ENCODE results near the gene CD79A.
A peak's percentile ranks its signal among the peaks of the same experiment; 100 is the strongest.

CD79A gene

GRCh38 chr19:41886761-41887710 is 10.0 kb downstream of the CD79A start:
- DNase-seq: no peak

DNA sequence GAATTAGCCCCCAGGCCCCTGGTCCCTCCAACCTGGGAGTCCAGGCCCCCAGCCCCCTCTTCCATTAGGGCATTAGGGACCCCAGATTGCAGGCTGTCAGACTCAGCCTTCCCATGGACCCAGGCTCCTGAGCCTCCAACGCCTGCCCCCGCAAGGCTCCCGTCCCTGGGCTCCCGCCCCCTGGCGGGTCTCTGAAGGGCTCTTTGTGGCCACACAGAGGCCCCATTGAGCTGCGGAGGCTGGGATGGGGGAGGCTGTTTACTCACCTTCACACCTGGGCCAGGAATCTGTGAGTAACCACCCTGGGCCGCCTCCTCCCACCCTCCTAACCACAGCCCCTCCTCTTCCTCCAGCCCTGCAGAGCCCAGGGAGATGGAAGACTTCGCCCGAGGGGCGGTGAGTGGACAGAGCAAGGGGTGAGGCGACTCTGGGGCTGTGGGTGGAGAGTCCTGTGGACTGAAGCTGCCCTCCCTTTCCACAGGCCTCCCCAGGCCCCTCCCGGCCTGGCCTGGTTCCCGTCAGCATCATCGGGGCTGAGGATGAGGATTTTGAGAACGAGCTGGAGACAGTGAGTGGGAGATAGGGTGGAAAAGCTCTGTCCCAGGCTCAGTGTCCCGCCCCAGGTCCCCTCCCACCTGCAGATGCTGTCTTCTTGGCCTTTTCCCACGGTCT is 10.8 kb downstream of the CD79A start:
- no peak for DNase-seq

GRCh38 chr19:41888926-41889325 is 11.8 kb downstream of the CD79A start:
- no peak for DNase-seq

DNA sequence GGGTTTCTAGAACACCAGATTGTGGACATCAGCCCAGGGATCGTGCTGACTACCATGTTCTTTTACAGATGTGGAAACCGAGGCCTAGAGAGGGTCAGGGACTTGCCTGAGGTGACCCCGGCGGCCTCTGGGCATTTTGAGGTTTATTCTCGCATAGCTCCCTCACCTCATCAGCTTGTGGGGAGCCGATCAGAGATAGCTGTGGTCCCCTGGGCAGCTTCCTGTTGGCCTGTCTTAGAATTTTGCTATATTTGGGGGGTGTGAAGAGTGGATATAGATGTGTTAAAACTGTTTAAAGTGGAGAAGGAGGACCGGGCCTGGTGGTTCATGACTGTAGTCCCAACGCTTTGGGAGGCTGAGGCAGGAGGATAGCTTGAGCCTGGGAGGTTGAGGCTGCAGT is 12.8 kb downstream of the CD79A start:
- DNase-seq: no peak

DNA sequence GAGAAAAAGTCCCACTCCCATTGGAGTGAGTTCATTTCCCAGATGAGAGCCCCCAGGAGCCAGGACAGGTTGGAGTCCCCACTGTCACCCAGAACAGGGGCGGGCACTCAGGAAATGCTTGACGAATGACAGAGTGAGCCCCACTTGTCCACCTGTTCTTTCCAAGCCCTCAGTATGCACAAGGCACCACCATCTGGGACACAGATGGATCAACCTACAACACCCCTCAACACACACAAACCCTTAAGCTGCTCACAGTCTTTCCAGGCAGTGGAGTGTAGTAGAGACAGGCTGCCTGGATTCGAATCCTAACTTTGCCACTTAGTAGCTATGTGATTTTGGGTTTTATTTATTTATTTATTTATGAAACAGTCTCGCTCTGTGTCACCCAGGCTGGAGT is 13.9 kb downstream of the CD79A start:
- no peak for DNase-seq

GRCh38 chr19:41892173-41892902 is 15.3 kb downstream of the CD79A start:
- no peak for DNase-seq

GRCh38 chr19:41893899-41894298 is 16.8 kb downstream of the CD79A start:
- no peak for DNase-seq

GRCh38 chr19:41894350-41894749 is 17.3 kb downstream of the CD79A start:
- DNase-seq: no peak

DNA sequence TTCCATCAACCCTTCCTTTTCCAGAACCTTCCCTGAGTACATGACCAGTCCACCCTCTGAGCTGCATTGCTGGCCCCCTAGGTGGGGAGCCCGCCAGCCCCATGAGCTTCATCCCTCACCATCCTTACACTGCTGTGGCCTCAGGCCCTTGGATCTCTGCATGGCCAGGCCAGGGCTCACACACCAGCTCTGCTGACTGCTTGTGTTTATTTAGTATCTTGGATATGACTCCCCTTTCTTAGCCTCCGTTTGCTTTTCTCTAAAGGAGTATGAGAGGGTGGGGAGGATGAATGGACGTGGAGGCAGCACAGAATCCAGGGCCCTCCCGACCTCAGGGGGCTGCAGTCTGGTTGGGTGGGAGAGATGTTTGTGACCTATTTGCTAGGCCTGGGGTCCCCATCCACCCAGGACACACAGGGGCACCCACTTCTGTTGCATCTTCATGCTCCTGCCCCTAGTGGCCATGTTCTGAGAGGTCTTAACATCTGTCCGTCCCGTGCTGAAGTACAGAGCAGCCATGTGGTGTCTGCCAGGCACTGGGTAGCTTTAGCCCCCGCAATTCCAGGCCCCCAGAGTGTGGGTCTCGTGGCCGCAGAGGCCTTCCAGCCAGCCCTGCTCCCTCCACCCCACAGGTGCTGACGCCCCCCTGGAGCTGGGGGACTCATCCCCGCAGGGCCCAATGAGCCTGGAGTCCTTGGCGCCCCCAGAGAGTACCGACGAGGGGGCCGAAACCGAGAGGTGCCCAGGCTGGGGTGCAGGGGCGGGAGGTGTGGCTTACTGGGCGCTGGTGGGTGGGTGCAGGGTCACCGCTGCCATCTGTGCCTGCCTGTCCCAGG is 18.9 kb downstream of the CD79A start:
- no peak for DNase-seq

DNA sequence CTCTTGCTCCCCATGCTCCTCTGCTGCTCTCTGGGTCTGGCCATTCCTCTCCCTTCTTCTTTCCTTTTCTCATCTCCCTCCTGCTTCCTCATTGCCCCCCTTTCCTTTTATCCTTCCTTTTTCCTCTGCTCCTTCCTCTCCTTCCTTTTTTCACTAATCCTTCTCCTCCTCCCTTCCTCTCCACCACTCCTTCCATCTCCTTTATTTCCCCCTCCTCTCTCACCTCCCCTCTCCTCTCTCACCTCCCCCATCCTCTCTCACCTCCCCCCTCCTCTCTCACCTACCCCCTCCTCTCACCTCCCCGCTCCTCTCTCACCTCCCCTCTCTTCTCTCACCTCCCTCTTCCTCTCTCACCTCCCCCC is 19.5 kb downstream of the CD79A start:
- no peak for DNase-seq

GRCh38 chr19:41897181-41897580 is 20.1 kb downstream of the CD79A start:
- DNase-seq: no peak

DNA sequence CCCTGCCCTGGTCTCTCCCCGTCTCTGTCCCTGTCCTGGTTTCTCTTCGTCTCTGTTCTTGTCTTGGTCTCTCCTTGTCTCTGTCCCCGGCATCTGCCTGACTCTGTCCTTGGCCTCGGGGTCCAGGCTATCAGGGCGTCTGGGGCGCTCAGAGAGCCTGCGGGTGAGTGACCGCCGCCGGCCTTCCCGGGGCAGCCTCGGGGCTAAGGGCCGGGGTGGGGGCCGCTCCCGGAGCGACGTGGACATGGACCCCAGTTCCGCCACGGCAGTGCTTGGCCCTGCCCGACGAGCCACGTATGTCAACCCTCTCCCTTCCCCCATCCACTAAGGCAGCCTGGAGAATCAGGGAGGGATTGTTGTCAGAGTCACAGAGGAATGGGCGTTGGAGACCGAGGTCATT is 20.7 kb downstream of the CD79A start:
- no peak for DNase-seq

GRCh38 chr19:41898235-41898634 is 21.2 kb downstream of the CD79A start:
- no peak for DNase-seq

GRCh38 chr19:41901707-41902360 is 24.8 kb downstream of the CD79A start:
- DNase-seq: no peak

- DNase-seq: no peak
These were observed 25.5 kb downstream of the CD79A start for GRCh38 chr19:41902594-41902993.

DNA sequence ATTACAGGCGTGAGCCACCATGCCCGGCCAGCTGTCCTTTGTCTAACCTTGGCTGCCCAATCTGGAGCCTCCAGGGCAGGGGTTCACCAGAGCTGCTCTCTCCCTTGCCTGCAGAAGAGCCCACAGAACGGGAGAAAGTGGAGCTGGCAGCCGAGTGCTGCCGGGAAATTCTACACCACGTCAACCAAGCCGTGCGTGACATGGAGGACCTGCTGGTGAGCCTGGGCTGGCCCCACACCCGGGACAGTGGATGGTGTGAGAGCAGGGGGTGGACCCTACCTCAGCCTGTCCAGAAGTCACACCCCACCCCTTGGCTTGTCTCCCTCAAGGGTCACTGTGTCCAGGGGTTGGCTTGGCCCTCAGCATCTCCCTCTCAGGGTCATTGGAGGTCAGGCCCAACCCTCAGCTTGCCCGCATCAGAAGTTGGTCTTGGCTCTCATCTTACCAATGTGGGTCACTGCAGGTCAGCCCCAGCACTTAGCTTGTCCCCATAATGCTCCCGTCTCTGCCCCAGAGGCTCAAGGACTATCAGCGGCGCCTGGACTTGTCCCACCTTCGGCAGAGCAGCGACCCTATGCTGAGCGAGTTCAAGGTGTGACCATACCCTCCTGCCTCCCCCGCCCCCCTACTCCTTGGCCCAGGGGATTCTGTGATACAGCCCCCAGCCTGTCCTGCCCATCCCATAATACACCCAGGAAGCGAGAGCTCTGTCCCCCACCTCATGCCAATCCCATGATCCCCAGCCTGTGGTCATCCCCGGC is 26.3 kb downstream of the CD79A start:
- no peak for DNase-seq

DNA sequence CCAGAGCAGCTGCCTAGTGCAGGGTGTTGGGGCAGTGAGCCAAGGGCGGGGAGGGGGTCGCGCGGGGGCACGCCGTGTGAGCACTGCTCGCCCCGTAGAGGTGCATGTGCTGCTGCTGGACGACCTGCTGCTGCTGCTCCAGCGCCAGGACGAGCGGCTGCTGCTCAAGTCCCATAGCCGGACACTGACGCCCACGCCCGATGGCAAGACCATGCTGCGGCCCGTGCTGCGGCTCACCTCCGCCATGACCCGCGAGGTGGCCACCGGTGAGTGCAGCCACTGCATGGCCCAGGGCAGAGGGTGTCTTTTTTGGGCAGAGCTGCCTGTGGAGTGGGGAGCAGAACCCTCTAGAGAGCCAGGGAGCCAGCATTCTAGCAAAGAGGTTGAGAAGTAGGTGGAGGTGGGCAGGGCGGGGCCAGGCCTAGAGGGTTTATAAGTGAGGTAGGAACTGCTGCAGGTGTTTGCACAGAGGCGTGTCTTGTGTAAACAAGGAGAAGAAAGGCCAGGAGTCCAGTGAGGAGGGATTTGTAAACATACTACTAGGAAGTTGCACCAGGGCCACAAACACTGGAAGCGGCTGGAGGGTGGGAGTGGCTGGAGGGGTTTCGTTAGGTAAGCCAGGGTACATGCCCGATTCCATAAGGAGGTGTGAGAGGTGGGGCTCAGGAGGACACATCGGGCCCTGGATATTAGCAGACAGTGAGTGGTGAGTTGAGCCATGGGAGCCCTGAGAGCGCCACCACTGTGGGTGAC is 27.2 kb downstream of the CD79A start:
- peak; percentile 81 for DNase-seq

- DNase-seq: no peak
These were observed 28.4 kb downstream of the CD79A start for GRCh38 chr19:41905273-41906002.

GRCh38 chr19:41906271-41906670 is 29.2 kb downstream of the CD79A start:
- DNase-seq: no peak
